K562 (cell line): ENCODE measurements around the gene HMCN1. TPM values are rescaled to one million over a fixed set of nuclear protein-coding genes. Genes with fewer than 3 reads are reported as not detected.
A peak's percentile ranks its signal among the peaks of the same experiment; 100 is the strongest.

ENCODE experiments used
- CREM ChIP-seq: IDR thresholded peaks from 2 replicates; pipeline ENCODE4 v1.6.1; 2014; ENCODE audit warnings: antibody characterized with exemption, low read depth
- CXXC5 ChIP-seq: fragments of 250-450 bp; sonication (Bioruptor Pico); IDR thresholded peaks from 2 replicates; pipeline ENCODE4 v1.8.0; 2022; ENCODE audit warnings: inconsistent platforms, mild to moderate bottlenecking, moderate library complexity
- ETV1 ChIP-seq: fragments of 450-650 bp; conservative IDR thresholded peaks from 2 replicates; pipeline ENCODE4 v1.6.1; 2016; ENCODE audit warnings: missing genetic modification characterization, control low read depth, low read depth, missing compliant biosample characterization
- HES1 ChIP-seq: fragments of 450-650 bp; IDR thresholded peaks from 2 replicates; pipeline ENCODE4 v1.6.1; 2016; ENCODE audit warnings: low read depth, mild to moderate bottlenecking, moderate library complexity
- KLF13 ChIP-seq: fragments of 450-650 bp; IDR thresholded peaks from 2 replicates; pipeline ENCODE4 v1.6.1; 2016; ENCODE audit warnings: missing genetic modification characterization, low read depth, mild to moderate bottlenecking, missing compliant biosample characterization, moderate library complexity, borderline replicate concordance
- MECOM ChIP-seq: fragments of 250-450 bp; sonication (Bioruptor Pico); IDR thresholded peaks from 2 replicates; pipeline ENCODE4 v1.8.0; 2022; ENCODE audit warnings: inconsistent platforms
- RAD21 ChIP-seq, 2 experiments: fragments of 250-450 bp in 1 of 2; fragments of 450-650 bp in 1 of 2; sonication (Bioruptor Pico) in 1 of 2; formaldehyde crosslinking in 1 of 2; IDR thresholded peaks in 1 of 2; conservative IDR thresholded peaks in 1 of 2; 2 replicates each; pipeline versions ENCODE4 v1.4.0 to v1.8.0; 2020 to 2022; ENCODE audit warnings: mild to moderate bottlenecking in 2 of 2, moderate library complexity in 1 of 2
- TBL1XR1 ChIP-seq, 2 experiments: IDR thresholded peaks; 2 replicates each; pipeline ENCODE4 v1.6.1; 2012; ENCODE audit warnings: improper control_type of control experiment in 2 of 2, low read length in 2 of 2, mild to moderate bottlenecking in 1 of 2
- ZMIZ1 ChIP-seq, 2 experiments: fragments of 150-350 bp in 1 of 2; IDR thresholded peaks; 2 replicates each; pipeline ENCODE4 v1.6.1; 2012 to 2016; ENCODE audit warnings: low read depth in 2 of 2, low read length in 2 of 2, mild to moderate bottlenecking in 1 of 2, moderate library complexity in 1 of 2
- polyA plus RNA-seq, 8 experiments: library from polyadenylated mRNA; depleted of rRNA in 4 of 8; stranded (reverse) in 5 of 8; unstranded in 3 of 8; fragments of >200 nt; fragmentation: Nextera tagmentation in 2 of 8; fragmentation: Illumina TruSeq in 1 of 8; extraction: Ambion mirVana in 2 of 8; extraction: Trizol in 1 of 8; gene quantifications; 2 replicates each; pipeline versions ENCODE4 v1.2.1 to v1.2.3, GENCODE V29; 2011 to 2014; ENCODE audit warnings: inconsistent platforms in 1 of 8, missing spikeins in 1 of 8
- total RNA-seq, 7 experiments: library from RNA; depleted of rRNA in 6 of 7; stranded (reverse); fragments of >200 nt in 6 of 7; fragmentation: Illumina TruSeq in 2 of 7; extraction: Trizol in 2 of 7; gene quantifications; 2 replicates each; pipeline versions ENCODE4 v1.2.1 to v1.2.3, GENCODE V29; 2011 to 2021; ENCODE audit warnings: low replicate concordance in 1 of 7
- TF ChIP-seq, protein P1 (sequence below), 2 experiments: IDR thresholded peaks in 1 of 2; conservative IDR thresholded peaks in 1 of 2; 2 replicates each; pipeline ENCODE4 v1.6.1; 2016; ENCODE audit warnings: low read depth in 2 of 2, mild to moderate bottlenecking in 1 of 2, missing compliant biosample characterization in 1 of 2, missing genetic modification characterization in 1 of 2, moderate library complexity in 1 of 2

The HMCN1 gene
- total and polyA plus RNA-seq, 9 of the 15 experiments (the other 6 are each of a cell fraction or from before 2014, with no cell fraction given), result 0.07 to 0.36 (median 0.21) TPM

- TF ChIP-seq ZMIZ1 (IDR thresholded peaks at IDR 0.05; ENCODE audit: low read depth in 2 of 2, low read length in 2 of 2) (peak in 1 of 2 experiments; percentile 94; a peak in 2 of 4 replicates), TBL1XR1 (IDR thresholded peaks at IDR 0.05; ENCODE audit: low read length in 2 of 2) (peak; percentile 84 to 96; a peak in 3 of 4 replicates), ETV1 (peak; percentile 47; the same call in 1 of the 2 replicates), MECOM (peak; percentile 60; the same call in 1 of the 2 replicates), CXXC5 (CRISPR knock-in tag) (peak; percentile 68), HES1 (peak; percentile 81), RAD21 (CRISPR knock-in tag; conservative IDR thresholded peaks at IDR 0.05 in 1 of 2, IDR thresholded peaks at IDR 0.05 in 1 of 2) (0 out of 4 replicates have a peak, but pooled peaks of 1 of the 2 experiments have one; percentile 7), KLF13 (tag) (0 out of 2 replicates have a peak, but pooled peaks have one; percentile 10), CREM (peak; percentile 70)
- TF ChIP-seq, protein P1, sequence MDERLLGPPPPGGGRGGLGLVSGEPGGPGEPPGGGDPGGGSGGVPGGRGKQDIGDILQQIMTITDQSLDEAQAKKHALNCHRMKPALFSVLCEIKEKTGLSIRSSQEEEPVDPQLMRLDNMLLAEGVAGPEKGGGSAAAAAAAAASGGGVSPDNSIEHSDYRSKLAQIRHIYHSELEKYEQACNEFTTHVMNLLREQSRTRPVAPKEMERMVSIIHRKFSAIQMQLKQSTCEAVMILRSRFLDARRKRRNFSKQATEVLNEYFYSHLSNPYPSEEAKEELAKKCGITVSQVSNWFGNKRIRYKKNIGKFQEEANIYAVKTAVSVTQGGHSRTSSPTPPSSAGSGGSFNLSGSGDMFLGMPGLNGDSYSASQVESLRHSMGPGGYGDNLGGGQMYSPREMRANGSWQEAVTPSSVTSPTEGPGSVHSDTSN (CRISPR knock-in tag; IDR thresholded peaks at IDR 0.05; ENCODE audit: low read depth), result no peak
- TF ChIP-seq, protein P1 (tag; conservative IDR thresholded peaks at IDR 0.05; ENCODE audit: low read depth), result peak; percentile 56; the same call in 1 of the 2 replicates
These were observed 378.1 kb downstream of the HMCN1 start (continued) for GRCh38 chr1:186112280-186112679.
